ENCODE measurements around the gene MALRD1.

The MALRD1 gene

GRCh38 chr10:19578571-19578970, 530.0 kb downstream of the MALRD1 start:
- DNase-seq, result no peak

GRCh38 chr10:19579761-19580545, 531.4 kb downstream of the MALRD1 start:
- DNase-seq, result no peak

- DNase-seq, result no peak
Observed at GRCh38 chr10:19580691-19581090, 532.1 kb downstream of the MALRD1 start.

GRCh38 chr10:19588608-19589007, 540.0 kb downstream of the MALRD1 start:
- no peak for DNase-seq

GRCh38 chr10:19592276-19592675, 543.7 kb downstream of the MALRD1 start:
- no peak for DNase-seq

GRCh38 chr10:19595212-19595845, 546.7 kb downstream of the MALRD1 start:
- no peak for DNase-seq

GRCh38 chr10:19605806-19606205, 557.2 kb downstream of the MALRD1 start:
- DNase-seq, result no peak

GRCh38 chr10:19606968-19607367, 558.4 kb downstream of the MALRD1 start:
- DNase-seq, result no peak

GRCh38 chr10:19611775-19612174, 563.2 kb downstream of the MALRD1 start:
- DNase-seq, result no peak

- DNase-seq, result no peak
Observed at GRCh38 chr10:19616966-19617365, 568.4 kb downstream of the MALRD1 start.

GRCh38 chr10:19620811-19621210, 572.2 kb downstream of the MALRD1 start:
- DNase-seq, result no peak

GRCh38 chr10:19623321-19623720, 574.7 kb downstream of the MALRD1 start:
- no peak for DNase-seq

- DNase-seq, result no peak
Observed at GRCh38 chr10:19626156-19626555, 577.6 kb downstream of the MALRD1 start.

GRCh38 chr10:19628767-19629560, 580.4 kb downstream of the MALRD1 start:
- no peak for DNase-seq

- peak; percentile 22 for DNase-seq
Observed at GRCh38 chr10:19629567-19629966, 581.0 kb downstream of the MALRD1 start.

- no peak for DNase-seq
Observed at GRCh38 chr10:19634163-19634562, 585.6 kb downstream of the MALRD1 start.

- peak; percentile 31 for DNase-seq
Observed at GRCh38 chr10:19638182-19638895, 589.7 kb downstream of the MALRD1 start.

GRCh38 chr10:19638896-19639233, 590.3 kb downstream of the MALRD1 start:
- DNase-seq, result no peak

- no peak for DNase-seq
Observed at GRCh38 chr10:19640566-19641263, 592.1 kb downstream of the MALRD1 start.

GRCh38 chr10:19651549-19651948, 602.9 kb downstream of the MALRD1 start:
- no peak for DNase-seq

- no peak for DNase-seq
Observed at GRCh38 chr10:19652750-19653149, 604.1 kb downstream of the MALRD1 start.

GRCh38 chr10:19653931-19654330, 605.3 kb downstream of the MALRD1 start:
- no peak for DNase-seq
